Type B pancreatic cell (in vitro differentiated cells): ENCODE measurements around the gene LRMDA. TPM values are rescaled to one million over a fixed set of nuclear protein-coding genes. Genes with fewer than 3 reads are reported as not detected.

ENCODE experiments used
- DNase-seq: peaks from one replicate; pipeline ENCODE4 v3.0.0; 2021; ENCODE audit warnings: mixed read lengths; ENCODE audit not compliant: unreplicated experiment; ENCODE audit errors: extremely low spot score
- H3K27ac Mint-ChIP-seq: 2 replicates; pipeline ENCODE4 v1.8.0; 2021; ENCODE audit warnings: mild to moderate bottlenecking, mixed read lengths
- H3K27me3 Mint-ChIP-seq: 2 replicates; pipeline ENCODE4 v1.8.0; 2021; ENCODE audit warnings: mixed read lengths
- H3K36me3 Mint-ChIP-seq: 2 replicates; pipeline ENCODE4 v1.8.0; 2021; ENCODE audit warnings: mixed read lengths
- H3K4me1 Mint-ChIP-seq: one replicate; pipeline ENCODE4 v1.8.0; 2021; ENCODE audit warnings: mixed read lengths; ENCODE audit not compliant: unreplicated experiment
- H3K4me3 Mint-ChIP-seq: 2 replicates; pipeline ENCODE4 v1.8.0; 2021; ENCODE audit warnings: mild to moderate bottlenecking, mixed read lengths
- H3K9me3 Mint-ChIP-seq: 2 replicates; pipeline ENCODE4 v1.8.0; 2021; ENCODE audit warnings: mixed read lengths
- CTCF ChIP-seq: fragments of 200-600 bp; sonication (generic); conservative IDR thresholded peaks from 2 replicates; pipeline ENCODE4 v1.5.0; 2021; ENCODE audit warnings: antibody characterized with exemption, mild to moderate bottlenecking
- total RNA-seq: library from RNA; stranded (reverse); gene quantifications from 2 replicates; pipeline ENCODE4 v1.2.1, GENCODE V29; 2021; ENCODE audit warnings: low replicate concordance

The LRMDA gene
- total RNA-seq, 1 donor from 2014 or later, result 2.0 TPM

DNA sequence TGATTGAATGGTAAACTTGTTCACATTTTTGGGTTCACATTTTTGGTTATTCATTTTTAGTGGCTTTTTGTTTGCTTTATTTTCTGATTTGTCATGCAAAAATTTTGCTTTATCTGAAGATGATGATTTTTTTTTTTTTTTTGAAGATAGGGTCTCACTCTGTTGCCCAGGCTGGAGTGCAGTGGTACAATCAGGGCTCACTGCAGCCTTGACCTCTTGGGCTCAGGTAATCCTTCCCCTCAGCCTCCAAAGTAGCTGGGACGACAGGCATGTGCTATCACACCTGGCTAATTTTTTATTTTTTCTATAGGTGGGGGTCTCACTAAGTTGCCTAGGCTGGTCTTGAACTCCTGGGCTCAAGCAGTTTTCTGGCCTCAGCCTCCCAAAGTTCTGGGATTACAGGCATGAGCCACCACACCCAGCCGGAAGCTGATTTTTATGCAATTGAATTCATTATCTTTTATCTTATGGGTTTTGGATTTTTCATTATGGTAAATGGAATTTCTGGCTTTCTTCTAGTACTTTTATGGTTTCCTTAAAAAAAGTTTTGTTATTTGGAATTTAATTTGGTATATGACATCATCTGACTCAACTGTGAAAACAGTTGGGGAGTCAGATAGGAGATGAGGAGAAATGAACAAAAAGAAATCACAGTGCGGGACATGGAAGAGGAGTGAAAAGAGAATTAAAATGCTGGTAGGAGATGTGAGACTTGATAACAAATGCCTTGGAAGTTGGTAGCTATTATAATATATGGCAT is 158.7 kb downstream of the LRMDA start:
- no peak for TF ChIP-seq CTCF
- peaks cover 28% of the 10 kb centered on the region for H3K4me1 Mint-ChIP-seq
- no peak overlapping the region for H3K4me3 Mint-ChIP-seq
- no peaks in the 10 kb centered on the region for H3K36me3 Mint-ChIP-seq
- no peak for DNase-seq
- no peak overlapping the region for H3K27ac Mint-ChIP-seq
- peaks cover 50% of the 10 kb centered on the region for H3K27me3 Mint-ChIP-seq
- no peaks in the 10 kb centered on the region for H3K9me3 Mint-ChIP-seq

- TF ChIP-seq CTCF, result no peak
- no peak for DNase-seq
- peaks cover 44% of the 10 kb centered on the region for H3K27me3 Mint-ChIP-seq
- no peak overlapping the region for H3K27ac Mint-ChIP-seq
- no peaks in the 10 kb centered on the region for H3K9me3 Mint-ChIP-seq
- peak overlapping the region; percentile 45 for H3K4me3 Mint-ChIP-seq
- no peaks in the 10 kb centered on the region for H3K36me3 Mint-ChIP-seq
- peaks cover 42% of the 10 kb centered on the region for H3K4me1 Mint-ChIP-seq
Measured at GRCh38 chr10:75592151-75592787, 160.8 kb downstream of the LRMDA start.

DNA sequence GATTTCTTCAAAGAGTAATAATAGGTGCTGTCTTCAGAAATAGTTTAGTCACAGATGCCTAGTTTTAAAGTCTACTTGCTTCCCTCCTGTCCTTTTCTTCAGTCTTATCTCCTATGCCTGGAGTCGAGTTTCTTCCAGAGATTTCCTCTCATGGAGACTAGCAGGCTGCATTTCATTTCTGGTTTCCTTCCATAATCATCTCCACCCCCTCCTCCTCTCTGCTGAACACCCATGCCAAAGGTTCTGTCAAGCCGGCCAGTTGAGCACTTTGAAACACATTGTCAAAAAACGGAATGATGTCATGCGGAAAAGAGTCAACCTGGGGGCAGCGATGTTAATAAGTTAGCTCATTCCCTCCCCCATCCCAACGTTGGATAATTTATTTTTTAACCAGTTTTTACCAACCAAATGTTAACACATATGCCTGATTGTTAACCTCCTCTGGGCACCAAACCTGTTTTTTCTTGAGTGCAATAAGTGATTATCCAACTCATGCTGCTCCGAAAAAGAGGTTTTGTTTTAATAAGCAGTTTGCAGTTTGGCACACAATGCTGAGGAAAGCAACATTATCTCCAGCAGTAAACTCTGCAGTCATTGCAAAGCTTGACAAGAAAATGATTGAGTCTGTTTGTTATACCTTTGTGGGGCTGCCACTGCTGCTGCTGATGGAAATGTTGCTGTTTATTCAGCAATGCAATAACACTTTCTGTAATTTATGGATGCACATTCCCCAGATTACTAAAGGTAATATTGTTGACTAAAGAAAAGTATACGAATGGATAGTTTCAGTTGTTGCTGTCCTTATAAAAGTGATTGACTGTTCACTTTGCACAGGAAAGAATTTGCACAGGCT is 161.6 kb downstream of the LRMDA start:
- no peaks in the 10 kb centered on the region for H3K9me3 Mint-ChIP-seq
- no peak for TF ChIP-seq CTCF
- no peaks in the 10 kb centered on the region for H3K36me3 Mint-ChIP-seq
- H3K27me3 Mint-ChIP-seq, result peaks cover 43% of the 10 kb centered on the region
- peaks cover 49% of the 10 kb centered on the region for H3K4me1 Mint-ChIP-seq
- H3K27ac Mint-ChIP-seq, result peak overlapping the region; percentile 47
- H3K4me3 Mint-ChIP-seq, result peak overlapping the region; percentile 45
- DNase-seq, result no peak

DNA sequence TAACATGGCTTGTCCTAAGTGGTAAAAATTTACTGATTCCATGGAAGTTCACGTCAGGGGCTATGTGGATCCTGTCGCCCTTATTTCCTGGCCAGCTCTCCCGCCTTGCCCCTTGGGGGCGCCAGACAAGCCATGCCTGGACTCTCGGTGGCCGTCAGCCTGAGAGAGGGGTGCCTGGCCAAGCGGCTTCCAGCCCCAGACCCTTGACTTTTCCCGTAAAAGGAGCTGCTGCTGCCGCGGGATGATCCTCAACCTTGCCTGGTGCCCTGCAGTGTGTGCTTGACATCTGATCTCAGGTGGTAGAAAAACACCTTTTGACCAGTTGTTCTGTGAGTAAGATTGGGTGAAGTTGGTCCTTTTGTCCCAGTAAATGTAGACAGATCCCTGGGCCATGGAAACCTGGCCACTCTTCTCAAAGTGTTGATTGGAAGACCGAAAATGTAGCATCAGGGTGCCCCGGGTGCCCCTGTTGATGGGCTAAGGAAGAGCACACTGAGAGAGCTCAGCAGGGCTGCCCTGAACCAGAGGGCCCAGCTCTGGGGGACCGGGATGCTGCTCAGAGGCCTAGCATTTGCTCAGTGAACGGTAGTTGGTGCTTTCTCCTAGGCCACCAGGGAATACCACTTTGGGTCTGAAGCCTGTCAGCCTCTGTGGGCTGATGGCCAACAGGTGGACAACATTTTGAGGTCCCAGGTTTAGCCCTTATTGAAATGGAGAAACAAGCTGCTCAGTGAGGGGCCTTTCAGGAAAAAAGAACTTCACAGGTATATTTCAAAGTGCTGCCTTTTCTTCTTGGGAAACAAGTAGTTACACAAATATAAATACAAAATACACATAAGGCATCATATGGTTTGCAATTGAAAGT is 162.5 kb downstream of the LRMDA start:
- peaks cover 58% of the 10 kb centered on the region for H3K4me1 Mint-ChIP-seq
- peak; percentile 58 for TF ChIP-seq CTCF
- peaks cover 45% of the 10 kb centered on the region for H3K27me3 Mint-ChIP-seq
- no peak overlapping the region for H3K27ac Mint-ChIP-seq
- no peaks in the 10 kb centered on the region for H3K9me3 Mint-ChIP-seq
- H3K4me3 Mint-ChIP-seq, result no peak overlapping the region
- no peak for DNase-seq
- H3K36me3 Mint-ChIP-seq, result no peaks in the 10 kb centered on the region
